ENCODE data around the gene ATF6B.
A peak's percentile ranks its signal among the peaks of the same experiment; 100 is the strongest.

Gene ATF6B

GRCh38 chr6:32117461-32117860, 10.6 kb downstream of the ATF6B start:
- Histone ChIP-seq H3K4me2 (ENCODE audit: low read depth, low read length) (no peak overlapping the region), H3K27ac (ENCODE audit: low read length) (no peak overlapping the region), H3K9me3 (replicated peaks; ENCODE audit: insufficient read depth, low read length) (no peaks in the 10 kb centered on the region), H3K4me1 (ENCODE audit: low read length) (no peaks in the 10 kb centered on the region), H2AFZ (ENCODE audit: low read length) (no peak overlapping the region), H3F3A (ENCODE audit: insufficient read depth, low read length) (no peaks in the 10 kb centered on the region), H3K36me3 (replicated peaks; ENCODE audit: insufficient read depth, low read length) (no peaks in the 10 kb centered on the region), H3K9me2 (replicated peaks; ENCODE audit: insufficient read depth, low read length) (no peaks in the 10 kb centered on the region), H4K20me1 (ENCODE audit: insufficient read depth, low read length) (no peaks in the 10 kb centered on the region), H3K4me3 (ENCODE audit: low read length) (no peak overlapping the region), H3K79me2 (ENCODE audit: low read length) (no peaks in the 10 kb centered on the region), H3K9ac (ENCODE audit: low read length) (no peak overlapping the region), H3K27me3 (replicated peaks; ENCODE audit: insufficient read depth, low read length) (no peaks in the 10 kb centered on the region)
- TF ChIP-seq EZH2phosphoT487 (IDR thresholded peaks at IDR 0.05; ENCODE audit: low read length) = no peak
- TF ChIP-seq EZH2 (optimal IDR thresholded peaks at IDR 0.05; ENCODE audit: low read depth, low read length) = no peak
- no peak for TF ChIP-seq CTCF (IDR thresholded peaks at IDR 0.05; ENCODE audit: low read length)
- DNase-seq = no peak

- Histone ChIP-seq H4K20me1 (ENCODE audit: insufficient read depth, low read length) (no peaks in the 10 kb centered on the region), H3K79me2 (ENCODE audit: low read length) (no peaks in the 10 kb centered on the region), H3K4me3 (ENCODE audit: low read length) (no peak overlapping the region), H3K27me3 (replicated peaks; ENCODE audit: insufficient read depth, low read length) (no peaks in the 10 kb centered on the region), H3K27ac (ENCODE audit: low read length) (no peak overlapping the region), H3K4me1 (ENCODE audit: low read length) (no peaks in the 10 kb centered on the region), H3F3A (ENCODE audit: insufficient read depth, low read length) (no peaks in the 10 kb centered on the region), H3K9me3 (replicated peaks; ENCODE audit: insufficient read depth, low read length) (no peaks in the 10 kb centered on the region), H2AFZ (ENCODE audit: low read length) (no peak overlapping the region), H3K9me2 (replicated peaks; ENCODE audit: insufficient read depth, low read length) (no peaks in the 10 kb centered on the region), H3K9ac (ENCODE audit: low read length) (no peak overlapping the region), H3K36me3 (replicated peaks; ENCODE audit: insufficient read depth, low read length) (no peaks in the 10 kb centered on the region), H3K4me2 (ENCODE audit: low read depth, low read length) (no peak overlapping the region)
- DNase-seq = no peak
- TF ChIP-seq EZH2 (optimal IDR thresholded peaks at IDR 0.05; ENCODE audit: low read depth, low read length) = no peak
- TF ChIP-seq CTCF (IDR thresholded peaks at IDR 0.05; ENCODE audit: low read length) = peak; percentile 22; the same call in 1 of the 2 replicates
Measured at GRCh38 chr6:32116674-32117073, 11.4 kb downstream of the ATF6B start.

GRCh38 chr6:32115623-32116022, 12.4 kb downstream of the ATF6B start:
- no peaks in the 10 kb centered on the region for H3K9me3 ChIP-seq (replicated peaks; ENCODE audit: insufficient read depth, low read length)
- H3K27ac ChIP-seq (ENCODE audit: low read length) = no peak overlapping the region
- no peaks in the 10 kb centered on the region for H3K79me2 ChIP-seq (ENCODE audit: low read length)
- H3F3A ChIP-seq (ENCODE audit: insufficient read depth, low read length) = no peaks in the 10 kb centered on the region
- H3K36me3 ChIP-seq (replicated peaks; ENCODE audit: insufficient read depth, low read length) = no peaks in the 10 kb centered on the region
- no peaks in the 10 kb centered on the region for H3K27me3 ChIP-seq (replicated peaks; ENCODE audit: insufficient read depth, low read length)
- H2AFZ ChIP-seq (ENCODE audit: low read length) = no peak overlapping the region
- H3K9me2 ChIP-seq (replicated peaks; ENCODE audit: insufficient read depth, low read length) = no peaks in the 10 kb centered on the region
- H3K4me2 ChIP-seq (ENCODE audit: low read depth, low read length) = no peak overlapping the region
- no peak overlapping the region for H3K4me3 ChIP-seq (ENCODE audit: low read length)
- H4K20me1 ChIP-seq (ENCODE audit: insufficient read depth, low read length) = no peaks in the 10 kb centered on the region
- no peak for DNase-seq
- no peak for TF ChIP-seq CTCF (IDR thresholded peaks at IDR 0.05; ENCODE audit: low read length)
- TF ChIP-seq EZH2phosphoT487 (IDR thresholded peaks at IDR 0.05; ENCODE audit: low read length) = no peak
- TF ChIP-seq EZH2 (optimal IDR thresholded peaks at IDR 0.05; ENCODE audit: low read depth, low read length) = no peak
- H3K4me1 ChIP-seq (ENCODE audit: low read length) = no peaks in the 10 kb centered on the region
- no peak overlapping the region for H3K9ac ChIP-seq (ENCODE audit: low read length)

Measured in MM.1S (cell line).